GM12874 (cell line): ENCODE measurements around the gene CASTOR1.

Experiments used
- TF ChIP-seq, protein P1 (sequence below): IDR thresholded peaks from 2 replicates; pipeline ENCODE4 v1.5.1; 2011; ENCODE audit warnings: low read depth, mild to moderate bottlenecking, control low read depth, low read length, moderate library complexity; ENCODE audit not compliant: insufficient read depth

Gene CASTOR1

DNA sequence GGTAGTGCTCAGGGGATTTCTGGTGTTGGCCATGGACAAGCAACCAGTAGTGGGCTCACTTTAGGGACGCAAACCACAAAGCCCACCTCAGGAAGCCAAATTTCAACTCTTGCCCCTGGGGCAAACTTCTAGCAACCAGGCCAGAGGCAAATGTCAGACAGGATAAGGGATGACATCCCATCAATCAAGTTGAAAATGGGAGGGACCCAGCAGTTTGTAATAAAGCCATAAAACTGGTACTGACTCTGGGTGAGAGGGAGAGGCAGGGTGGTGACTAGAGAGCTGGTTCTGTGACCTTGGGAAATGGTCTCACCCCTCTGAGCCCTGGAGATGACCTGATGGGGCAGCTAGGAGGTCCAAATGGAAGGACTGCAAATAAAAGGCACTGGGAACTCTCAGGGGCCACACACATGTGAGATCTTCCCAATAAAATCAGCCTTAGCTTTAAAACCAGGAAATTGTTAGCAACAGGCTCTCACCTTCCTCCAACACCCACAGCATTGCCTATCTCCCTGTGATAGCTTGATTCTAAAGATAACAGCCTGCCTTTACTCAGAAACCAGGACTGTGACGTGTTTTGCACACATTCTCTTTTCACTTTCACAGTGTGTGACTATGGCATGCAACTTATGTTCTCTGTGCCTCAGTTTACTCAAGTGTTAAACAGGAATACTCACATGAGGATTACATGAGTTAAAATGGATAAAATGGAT is 43.8 kb upstream of the CASTOR1 start:
- TF ChIP-seq, protein P1, sequence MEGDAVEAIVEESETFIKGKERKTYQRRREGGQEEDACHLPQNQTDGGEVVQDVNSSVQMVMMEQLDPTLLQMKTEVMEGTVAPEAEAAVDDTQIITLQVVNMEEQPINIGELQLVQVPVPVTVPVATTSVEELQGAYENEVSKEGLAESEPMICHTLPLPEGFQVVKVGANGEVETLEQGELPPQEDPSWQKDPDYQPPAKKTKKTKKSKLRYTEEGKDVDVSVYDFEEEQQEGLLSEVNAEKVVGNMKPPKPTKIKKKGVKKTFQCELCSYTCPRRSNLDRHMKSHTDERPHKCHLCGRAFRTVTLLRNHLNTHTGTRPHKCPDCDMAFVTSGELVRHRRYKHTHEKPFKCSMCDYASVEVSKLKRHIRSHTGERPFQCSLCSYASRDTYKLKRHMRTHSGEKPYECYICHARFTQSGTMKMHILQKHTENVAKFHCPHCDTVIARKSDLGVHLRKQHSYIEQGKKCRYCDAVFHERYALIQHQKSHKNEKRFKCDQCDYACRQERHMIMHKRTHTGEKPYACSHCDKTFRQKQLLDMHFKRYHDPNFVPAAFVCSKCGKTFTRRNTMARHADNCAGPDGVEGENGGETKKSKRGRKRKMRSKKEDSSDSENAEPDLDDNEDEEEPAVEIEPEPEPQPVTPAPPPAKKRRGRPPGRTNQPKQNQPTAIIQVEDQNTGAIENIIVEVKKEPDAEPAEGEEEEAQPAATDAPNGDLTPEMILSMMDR: no peak

DNA sequence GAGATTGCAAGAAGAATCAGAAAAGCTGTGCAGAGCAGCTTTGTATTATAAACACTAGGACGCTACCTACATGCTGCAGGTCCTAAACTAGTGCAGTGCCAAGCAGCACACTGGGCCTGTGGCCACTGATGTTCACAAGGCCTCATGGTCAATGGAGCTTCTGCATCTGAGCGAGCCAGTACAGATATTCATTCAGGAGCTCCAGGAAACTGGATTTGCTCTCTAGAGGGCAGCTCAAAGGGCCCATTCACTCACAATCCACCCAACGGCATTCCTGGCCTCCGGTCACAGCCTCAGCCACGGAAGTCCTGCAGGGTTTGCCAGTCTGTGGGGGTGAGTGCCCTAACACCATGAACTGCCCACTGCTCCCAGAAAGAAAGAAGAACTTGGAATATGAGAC is 43.2 kb upstream of the CASTOR1 start:
- TF ChIP-seq, protein P1: no peak

DNA sequence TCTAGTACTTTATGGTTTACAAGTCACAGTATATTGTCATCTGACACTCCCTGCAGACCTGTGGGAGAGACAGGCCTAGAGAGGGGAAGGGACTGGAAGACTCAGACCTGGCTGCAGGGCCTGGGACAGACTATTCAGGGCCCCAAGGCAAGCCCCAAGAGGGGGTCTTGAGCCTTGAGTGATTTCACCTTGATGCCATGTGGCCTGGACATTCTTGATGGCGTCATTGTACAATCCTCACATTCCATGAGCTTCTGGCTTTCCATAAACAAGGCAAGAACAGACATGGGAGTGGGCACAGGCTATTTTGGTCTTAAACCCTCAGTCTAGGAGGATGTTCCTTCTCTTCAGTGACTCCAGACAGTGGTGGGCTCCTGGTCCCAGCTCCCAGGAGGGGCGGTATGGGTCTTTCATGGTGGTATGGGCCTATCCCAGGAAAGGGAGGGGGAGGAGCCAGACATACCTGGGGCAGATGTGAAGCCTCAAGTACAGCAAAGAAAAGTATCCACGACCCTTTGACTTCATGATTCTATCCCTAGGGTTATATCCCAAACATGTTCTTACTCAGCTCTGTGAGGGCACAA is 39.3 kb upstream of the CASTOR1 start:
- TF ChIP-seq, protein P1: no peak

DNA sequence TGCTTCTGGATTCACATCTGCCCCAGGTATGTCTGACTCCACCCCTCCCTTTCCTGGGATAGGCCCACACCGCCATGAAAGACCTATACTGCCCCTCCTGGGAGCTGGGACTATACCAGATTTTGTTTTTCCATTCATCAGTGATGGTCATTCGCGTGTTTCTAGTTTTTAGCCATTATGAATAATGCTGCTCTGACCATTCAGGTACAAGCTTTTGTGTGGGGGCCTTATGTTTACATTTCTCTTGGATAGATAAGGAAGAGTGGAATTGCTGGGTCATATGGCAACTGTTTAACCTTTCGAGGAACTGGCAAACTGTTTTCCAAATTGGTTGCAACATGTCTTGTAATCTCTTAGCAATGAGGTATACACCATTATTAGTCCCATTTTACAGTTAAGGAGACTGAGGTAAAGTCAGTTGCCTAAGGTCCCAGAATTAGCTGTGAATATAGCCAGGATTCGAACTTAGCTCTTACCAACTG is 38.6 kb upstream of the CASTOR1 start:
- TF ChIP-seq, protein P1: no peak

DNA sequence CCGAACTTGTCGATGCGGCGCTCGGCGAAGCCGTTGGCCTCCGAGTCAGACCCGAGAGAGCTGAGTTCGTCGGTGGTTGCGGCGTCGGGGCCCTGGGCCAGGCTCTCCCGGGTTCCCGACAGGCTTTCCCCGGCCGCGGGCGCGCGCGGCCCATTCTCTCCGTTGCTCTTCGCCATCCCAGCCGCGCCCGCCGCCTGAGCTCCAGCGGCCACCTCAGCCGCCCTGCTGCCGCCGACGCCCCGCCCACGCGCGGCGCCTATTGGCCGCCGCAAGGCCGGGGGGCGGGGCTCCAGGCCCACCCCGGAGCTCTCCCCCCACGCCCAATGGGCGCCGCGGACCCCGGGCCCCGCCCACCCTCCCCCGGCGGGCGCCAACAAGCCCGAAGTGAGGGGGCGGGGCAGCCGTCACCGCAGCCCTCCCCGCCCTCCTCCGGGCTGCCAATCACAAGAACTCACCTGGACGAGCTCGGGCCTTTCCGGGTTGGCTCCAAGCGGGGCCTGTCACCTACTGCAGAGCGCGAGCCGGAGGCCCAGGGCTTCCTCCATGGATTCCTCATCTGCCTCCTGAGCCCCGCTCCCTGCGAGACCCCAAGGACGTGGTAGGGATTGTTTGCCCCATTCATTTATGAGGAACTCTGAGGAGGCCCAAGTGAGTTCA is 37.5 kb upstream of the CASTOR1 start, which contains the start of gene TBC1D10A:
TBC1D10A (minus strand) TSS at position 236 of the 657 bp plus-strand sequence; CDS start at position 176, 60 bp downstream.
- TF ChIP-seq, protein P1: no peak

DNA sequence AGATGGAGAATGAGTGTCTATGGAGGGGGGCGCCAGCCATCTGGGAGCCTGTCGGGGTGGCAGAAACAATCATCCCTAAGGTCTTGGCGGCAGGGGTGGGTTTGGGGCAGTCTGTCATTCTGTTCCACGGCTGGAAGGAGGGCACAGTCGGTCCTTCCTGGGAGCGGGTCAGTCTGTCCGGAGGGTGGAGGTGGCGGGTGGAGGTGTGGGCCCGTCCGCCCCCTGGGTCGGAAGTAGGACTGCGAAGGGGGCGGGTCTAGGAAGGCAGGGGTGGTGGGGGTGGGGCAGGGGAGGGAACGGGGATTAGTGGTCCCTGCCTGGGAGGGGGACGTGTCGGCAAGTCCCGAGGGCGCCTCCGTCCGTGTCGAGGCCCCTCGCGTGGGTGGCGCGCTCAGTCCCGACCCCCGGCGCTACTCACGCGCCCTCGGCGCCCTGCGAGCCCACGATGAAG is 37.0 kb upstream of the CASTOR1 start:
- TF ChIP-seq, protein P1: no peak

DNA sequence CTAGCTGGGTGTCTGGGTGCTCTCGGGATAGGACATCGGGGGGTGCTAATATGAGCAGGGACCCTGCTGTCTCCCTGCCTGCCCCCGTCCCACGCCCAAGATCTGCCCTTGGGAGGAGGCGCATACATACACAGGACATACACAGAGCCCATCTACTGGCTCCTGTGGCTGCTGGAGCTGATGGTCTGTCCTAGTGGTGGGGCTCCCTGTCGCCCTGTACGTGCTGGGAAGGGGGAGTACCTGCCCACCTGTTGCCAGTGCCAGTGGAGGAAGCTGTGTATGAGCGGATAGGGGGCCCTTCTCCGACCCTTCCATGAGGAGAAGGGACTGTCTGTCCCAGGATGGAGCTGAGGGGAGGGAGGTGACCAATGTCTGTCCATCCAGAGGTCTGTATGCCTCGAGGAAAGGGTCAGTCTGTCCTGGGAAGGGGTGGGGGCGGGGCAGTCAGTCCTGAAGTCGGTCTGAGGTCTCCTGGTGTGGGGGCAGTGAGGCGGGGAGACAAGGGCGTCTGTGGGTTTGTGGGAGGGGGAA is 36.5 kb upstream of the CASTOR1 start:
- TF ChIP-seq, protein P1: no peak
